Measurements from ENCODE around the gene ZBTB7A.

Gene ZBTB7A

GRCh38 chr19:4063369-4064148 lies 3.1 kb downstream of the ZBTB7A start:
- peak overlapping the region; percentile 58 to 78 for H3K27ac ChIP-seq (ENCODE audit: insufficient read depth in 1 of 2, low read depth in 1 of 2, low read length in 2 of 2, poor library complexity in 1 of 2, severe bottlenecking in 2 of 2)
- no peaks in the 10 kb centered on the region for H3K9me3 ChIP-seq (ENCODE audit: control extremely low read depth in 1 of 5, control insufficient read depth in 4 of 5, insufficient read depth in 2 of 5, low read depth in 1 of 5, low read length in 4 of 5)
- H3K4me3 ChIP-seq (ENCODE audit: control insufficient read depth in 1 of 7, extremely low read depth in 1 of 7, insufficient read depth in 4 of 7, low read depth in 2 of 7, low read length in 6 of 7) = peak overlapping the region in 6 of 7 experiments; percentile 49 to 81 (median 74)
- ChIA-PET POLR2A (no interaction called here), CTCF (no interaction called here)
- peaks cover 0 to 32% (median 9%) of the 10 kb centered on the region in 4 experiments for H3K36me3 ChIP-seq (ENCODE audit: control insufficient read depth in 4 of 4, insufficient read depth in 4 of 4, low read length in 3 of 4)
- peaks cover 0 to 45% (median 40%) of the 10 kb centered on the region in 4 experiments for H3K4me1 ChIP-seq (ENCODE audit: control extremely low read depth in 1 of 4, control insufficient read depth in 4 of 4, insufficient read depth in 4 of 4, low read length in 3 of 4)
- DNase-seq = no peak
- 75% methylated on average over 28 of the region's 31 CpGs for WGBS (ENCODE audit: insufficient coverage)
- no peaks in the 10 kb centered on the region for H3K27me3 ChIP-seq (replicated peaks in 2 of 5; ENCODE audit: control insufficient read depth in 4 of 5, insufficient read depth in 5 of 5, low read length in 4 of 5)

GRCh38 chr19:4062419-4063368 lies 4.0 kb downstream of the ZBTB7A start:
- POLR2A ChIA-PET = no interaction called here
- WGBS (ENCODE audit: insufficient coverage) = 94% methylated on average over 25 of the region's 30 CpGs
- CTCF ChIA-PET = interaction anchor here (1.1 kb wide), 1 partner anchor 74 kb away, joined by 3 read pairs; no protein-coding TSS in a partner anchor
- no peak for DNase-seq
- H3K4me1 ChIP-seq (ENCODE audit: control extremely low read depth in 1 of 4, control insufficient read depth in 4 of 4, insufficient read depth in 4 of 4, low read length in 3 of 4) = peaks cover 0 to 44% (median 37%) of the 10 kb centered on the region in 4 experiments
- peak overlapping the region in 1 of 2 experiments; percentile 78 for H3K27ac ChIP-seq (ENCODE audit: insufficient read depth in 1 of 2, low read depth in 1 of 2, low read length in 2 of 2, poor library complexity in 1 of 2, severe bottlenecking in 2 of 2)
- peaks cover 0 to 36% (median 11%) of the 10 kb centered on the region in 4 experiments for H3K36me3 ChIP-seq (ENCODE audit: control insufficient read depth in 4 of 4, insufficient read depth in 4 of 4, low read length in 3 of 4)
- H3K9me3 ChIP-seq (ENCODE audit: control extremely low read depth in 1 of 5, control insufficient read depth in 4 of 5, insufficient read depth in 2 of 5, low read depth in 1 of 5, low read length in 4 of 5) = no peaks in the 10 kb centered on the region
- no peak overlapping the region for H3K4me3 ChIP-seq (ENCODE audit: control insufficient read depth in 1 of 7, extremely low read depth in 1 of 7, insufficient read depth in 4 of 7, low read depth in 2 of 7, low read length in 6 of 7)
- no peaks in the 10 kb centered on the region for H3K27me3 ChIP-seq (replicated peaks in 2 of 5; ENCODE audit: control insufficient read depth in 4 of 5, insufficient read depth in 5 of 5, low read length in 4 of 5)

DNA sequence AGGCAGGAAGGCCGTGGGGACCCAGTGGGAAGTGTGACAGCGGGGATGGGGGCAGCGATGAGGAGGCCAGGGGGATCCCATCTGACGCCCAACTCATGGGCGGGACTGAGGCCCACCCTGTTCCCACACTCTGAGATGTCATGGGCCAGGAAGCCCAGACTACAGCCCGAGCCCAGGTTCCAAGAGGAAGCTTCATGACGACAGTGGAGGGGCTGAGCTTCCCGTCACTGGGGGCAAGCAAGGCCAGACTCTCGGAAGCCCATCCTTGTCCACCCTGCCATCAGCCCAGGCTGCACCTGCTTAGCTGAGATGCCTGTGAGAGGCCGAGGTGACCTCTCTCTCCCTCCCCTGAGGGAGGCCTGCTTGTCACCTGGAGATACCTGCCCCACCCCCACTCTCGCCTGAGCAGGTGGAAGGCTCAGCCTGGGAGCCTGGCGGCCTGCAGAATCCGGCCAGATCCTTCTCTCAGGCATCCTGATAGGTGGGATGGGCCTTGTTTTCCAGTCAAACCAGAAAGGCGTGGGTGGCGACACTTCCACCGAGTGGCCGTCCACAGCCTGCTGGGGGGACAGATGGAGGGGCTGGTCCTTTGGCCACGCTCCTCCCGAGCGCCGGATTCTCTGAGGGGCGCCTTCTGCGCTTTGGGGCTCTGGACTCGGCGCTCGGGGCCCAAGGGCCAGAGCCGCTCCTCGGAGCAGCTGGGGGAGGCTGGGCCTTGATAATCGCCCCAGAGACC lies 4.8 kb downstream of the ZBTB7A start:
- no peak for DNase-seq
- Histone ChIP-seq H3K36me3 (ENCODE audit: control insufficient read depth in 4 of 4, insufficient read depth in 4 of 4, low read length in 3 of 4) (peaks cover 0 to 37% (median 11%) of the 10 kb centered on the region in 4 experiments), H3K9me3 (ENCODE audit: control extremely low read depth in 1 of 5, control insufficient read depth in 4 of 5, insufficient read depth in 2 of 5, low read depth in 1 of 5, low read length in 4 of 5) (no peaks in the 10 kb centered on the region), H3K27me3 (replicated peaks in 2 of 5; ENCODE audit: control insufficient read depth in 4 of 5, insufficient read depth in 5 of 5, low read length in 4 of 5) (no peaks in the 10 kb centered on the region), H3K4me1 (ENCODE audit: control extremely low read depth in 1 of 4, control insufficient read depth in 4 of 4, insufficient read depth in 4 of 4, low read length in 3 of 4) (peaks cover 0 to 44% (median 37%) of the 10 kb centered on the region in 4 experiments), H3K4me3 (ENCODE audit: control insufficient read depth in 1 of 7, extremely low read depth in 1 of 7, insufficient read depth in 4 of 7, low read depth in 2 of 7, low read length in 6 of 7) (no peak overlapping the region), H3K27ac (ENCODE audit: insufficient read depth in 1 of 2, low read depth in 1 of 2, low read length in 2 of 2, poor library complexity in 1 of 2, severe bottlenecking in 2 of 2) (peak overlapping the region in 1 of 2 experiments; percentile 4)
- WGBS (ENCODE audit: insufficient coverage) = 90% methylated on average over 27 of the region's 29 CpGs
- ChIA-PET CTCF (interaction anchor here (1.1 kb wide), 1 partner anchor 75 kb away, joined by 3 read pairs; no protein-coding TSS in a partner anchor), POLR2A (no interaction called here)

DNA sequence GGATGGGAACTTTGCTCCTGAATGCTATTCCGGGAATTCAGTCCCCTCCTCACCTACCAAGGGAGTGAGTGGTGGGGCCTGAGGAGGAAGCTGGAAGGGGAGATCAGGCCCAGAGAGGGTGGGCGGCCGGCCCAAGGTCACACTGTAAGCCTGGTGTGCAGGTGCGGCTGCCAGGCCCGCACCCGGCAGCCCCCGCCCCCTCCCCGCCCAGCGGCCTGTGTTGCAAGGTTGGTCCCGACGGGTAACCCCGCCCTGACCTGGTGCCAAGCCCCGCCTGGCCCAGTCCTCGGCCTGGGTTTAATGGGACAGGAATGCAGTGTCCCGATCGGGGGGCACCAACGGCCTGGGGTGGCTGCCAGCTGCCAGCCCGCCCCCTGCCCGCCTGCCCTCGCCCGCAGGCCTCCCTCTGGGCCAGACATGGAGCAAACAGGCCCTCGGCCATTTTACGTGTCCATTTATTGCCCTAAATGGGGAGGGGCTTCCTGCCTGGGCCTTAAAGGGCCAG lies 5.5 kb downstream of the ZBTB7A start:
- Histone ChIP-seq H3K27me3 (replicated peaks in 2 of 5; ENCODE audit: control insufficient read depth in 4 of 5, insufficient read depth in 5 of 5, low read length in 4 of 5) (no peaks in the 10 kb centered on the region), H3K27ac (ENCODE audit: insufficient read depth in 1 of 2, low read depth in 1 of 2, low read length in 2 of 2, poor library complexity in 1 of 2, severe bottlenecking in 2 of 2) (peak overlapping the region in 1 of 2 experiments; percentile 74), H3K4me3 (ENCODE audit: control insufficient read depth in 1 of 7, extremely low read depth in 1 of 7, insufficient read depth in 4 of 7, low read depth in 2 of 7, low read length in 6 of 7) (no peak overlapping the region), H3K36me3 (ENCODE audit: control insufficient read depth in 4 of 4, insufficient read depth in 4 of 4, low read length in 3 of 4) (peaks cover 0 to 38% (median 11%) of the 10 kb centered on the region in 4 experiments), H3K4me1 (ENCODE audit: control extremely low read depth in 1 of 4, control insufficient read depth in 4 of 4, insufficient read depth in 4 of 4, low read length in 3 of 4) (peaks cover 0 to 44% (median 37%) of the 10 kb centered on the region in 4 experiments), H3K9me3 (ENCODE audit: control extremely low read depth in 1 of 5, control insufficient read depth in 4 of 5, insufficient read depth in 2 of 5, low read depth in 1 of 5, low read length in 4 of 5) (no peaks in the 10 kb centered on the region)
- ChIA-PET CTCF (interaction anchor here (1.5 kb wide), 1 partner anchor 11 kb away, joined by 3 read pairs; no protein-coding TSS in a partner anchor), POLR2A (no interaction called here)
- 83% methylated on average over 12 of the region's 23 CpGs for WGBS (ENCODE audit: insufficient coverage)
- DNase-seq = no peak

- 94% methylated on average over 13 of the region's 16 CpGs for WGBS (ENCODE audit: insufficient coverage)
- peaks cover 0 to 44% (median 37%) of the 10 kb centered on the region in 4 experiments for H3K4me1 ChIP-seq (ENCODE audit: control extremely low read depth in 1 of 4, control insufficient read depth in 4 of 4, insufficient read depth in 4 of 4, low read length in 3 of 4)
- ChIA-PET CTCF (interaction anchor here (1.5 kb wide), 1 partner anchor 11 kb away, joined by 3 read pairs; no protein-coding TSS in a partner anchor), POLR2A (no interaction called here)
- H3K36me3 ChIP-seq (ENCODE audit: control insufficient read depth in 4 of 4, insufficient read depth in 4 of 4, low read length in 3 of 4) = peaks cover 2 to 42% (median 12%) of the 10 kb centered on the region in 4 experiments
- no peaks in the 10 kb centered on the region for H3K9me3 ChIP-seq (ENCODE audit: control extremely low read depth in 1 of 5, control insufficient read depth in 4 of 5, insufficient read depth in 2 of 5, low read depth in 1 of 5, low read length in 4 of 5)
- DNase-seq = no peak
- H3K4me3 ChIP-seq (ENCODE audit: control insufficient read depth in 1 of 7, extremely low read depth in 1 of 7, insufficient read depth in 4 of 7, low read depth in 2 of 7, low read length in 6 of 7) = no peak overlapping the region
- H3K27me3 ChIP-seq (replicated peaks in 2 of 5; ENCODE audit: control insufficient read depth in 4 of 5, insufficient read depth in 5 of 5, low read length in 4 of 5) = no peaks in the 10 kb centered on the region
- H3K27ac ChIP-seq (ENCODE audit: insufficient read depth in 1 of 2, low read depth in 1 of 2, low read length in 2 of 2, poor library complexity in 1 of 2, severe bottlenecking in 2 of 2) = peak overlapping the region in 1 of 2 experiments; percentile 74
Observed at GRCh38 chr19:4060621-4061177, 6.0 kb downstream of the ZBTB7A start.

DNA sequence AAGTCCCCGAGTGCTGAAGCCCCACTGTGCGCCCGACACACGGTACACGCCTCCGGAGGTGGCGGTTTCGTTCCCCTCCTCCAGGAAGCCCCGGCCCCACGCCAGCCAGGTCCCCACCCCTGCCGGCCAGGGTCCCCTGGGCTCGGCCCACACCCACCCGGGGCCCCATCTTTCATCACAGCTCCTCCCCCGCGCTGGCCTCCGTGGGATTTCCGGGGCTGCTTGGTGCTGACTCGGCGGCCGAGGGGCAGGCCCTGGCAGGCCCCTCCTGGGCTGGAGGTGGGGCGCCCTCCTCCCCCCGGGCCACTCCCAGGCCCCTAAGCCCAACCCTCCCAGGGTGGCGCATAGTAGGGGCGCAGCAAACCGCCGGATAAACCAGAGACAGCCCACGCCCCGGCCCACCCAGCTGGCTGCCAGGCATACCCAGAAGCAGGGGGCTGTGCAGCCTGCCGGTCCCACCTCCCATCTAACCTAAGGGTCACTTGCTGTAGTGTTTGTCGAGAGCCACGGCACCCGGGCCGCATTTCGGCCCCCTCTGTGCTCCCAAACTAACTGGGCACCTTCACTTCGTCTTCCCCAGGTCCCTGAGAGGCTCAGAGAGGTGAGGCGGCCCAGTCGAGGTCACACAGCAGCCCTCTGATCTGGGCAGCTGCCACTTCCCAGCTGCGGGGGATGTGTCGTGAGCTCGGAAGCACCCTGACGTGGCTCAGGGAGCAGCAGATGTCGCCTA lies 6.6 kb downstream of the ZBTB7A start:
- CTCF ChIA-PET = interaction anchor here (1.5 kb wide), 1 partner anchor 10 kb away, joined by 3 read pairs; no protein-coding TSS in a partner anchor
- POLR2A ChIA-PET = no interaction called here
- H3K4me3 ChIP-seq (ENCODE audit: control insufficient read depth in 1 of 7, extremely low read depth in 1 of 7, insufficient read depth in 4 of 7, low read depth in 2 of 7, low read length in 6 of 7) = no peak overlapping the region
- peaks cover 2 to 45% (median 14%) of the 10 kb centered on the region in 4 experiments for H3K36me3 ChIP-seq (ENCODE audit: control insufficient read depth in 4 of 4, insufficient read depth in 4 of 4, low read length in 3 of 4)
- DNase-seq = no peak
- H3K27me3 ChIP-seq (replicated peaks in 2 of 5; ENCODE audit: control insufficient read depth in 4 of 5, insufficient read depth in 5 of 5, low read length in 4 of 5) = no peaks in the 10 kb centered on the region
- WGBS (ENCODE audit: insufficient coverage) = 88% methylated on average over 23 of the region's 42 CpGs
- H3K4me1 ChIP-seq (ENCODE audit: control extremely low read depth in 1 of 4, control insufficient read depth in 4 of 4, insufficient read depth in 4 of 4, low read length in 3 of 4) = peaks cover 0 to 44% (median 37%) of the 10 kb centered on the region in 4 experiments
- H3K9me3 ChIP-seq (ENCODE audit: control extremely low read depth in 1 of 5, control insufficient read depth in 4 of 5, insufficient read depth in 2 of 5, low read depth in 1 of 5, low read length in 4 of 5) = no peaks in the 10 kb centered on the region
- peak overlapping the region; percentile 40 to 74 for H3K27ac ChIP-seq (ENCODE audit: insufficient read depth in 1 of 2, low read depth in 1 of 2, low read length in 2 of 2, poor library complexity in 1 of 2, severe bottlenecking in 2 of 2)

All from common myeloid progenitor, CD34-positive (primary cell).